GM12878 (cell line): Measurements from ENCODE around the gene CUEDC1.

Experiments
- EZH2 ChIP-seq: IDR thresholded peaks from 2 replicates; pipeline ENCODE4 v1.6.1; 2012; ENCODE audit warnings: low read depth, mild to moderate bottlenecking, control low read depth, inconsistent platforms, low read length, borderline replicate concordance; ENCODE audit not compliant: control insufficient read depth
- MTA2 ChIP-seq: fragments of 450-650 bp; IDR thresholded peaks from 2 replicates; pipeline ENCODE4 v1.6.1; 2016; ENCODE audit warnings: low read depth, mild to moderate bottlenecking, moderate library complexity
- POLR2AphosphoS2 ChIP-seq: IDR thresholded peaks from 2 replicates; pipeline ENCODE4 v1.6.1; 2011; ENCODE audit warnings: low read depth, mild to moderate bottlenecking, low read length, improper control_type of control experiment, moderate library complexity
- POU2F2 ChIP-seq: IDR thresholded peaks from 3 replicates; pipeline ENCODE4 v1.6.1; 2011; ENCODE audit warnings: low read depth, mild to moderate bottlenecking, low read length, borderline replicate concordance
- SIN3A ChIP-seq: IDR thresholded peaks from 2 replicates; pipeline ENCODE4 v1.6.1; 2012; ENCODE audit warnings: low read depth, low read length, improper control_type of control experiment
- SP1 ChIP-seq: IDR thresholded peaks from one replicate; pipeline ENCODE4 v1.6.1; 2011; ENCODE audit warnings: low read depth, low read length
- ZSCAN29 ChIP-seq: fragments of 450-650 bp; IDR thresholded peaks from 2 replicates; pipeline ENCODE4 v1.6.1; 2017; ENCODE audit warnings: mild to moderate bottlenecking, moderate library complexity
- TF ChIP-seq, protein P1 (sequence below), 3 experiments: IDR thresholded peaks in 2 of 3; conservative IDR thresholded peaks in 1 of 3; 2 replicates each; pipeline ENCODE4 v1.5.1; 2011; ENCODE audit warnings: low read depth in 3 of 3, low read length in 3 of 3, mild to moderate bottlenecking in 3 of 3, control low read depth in 2 of 3, moderate library complexity in 2 of 3, inconsistent platforms in 1 of 3, mixed read lengths in 1 of 3; ENCODE audit not compliant: control insufficient read depth in 2 of 3, insufficient read depth in 1 of 3; ENCODE audit errors: extremely low read depth in 1 of 3

DNA sequence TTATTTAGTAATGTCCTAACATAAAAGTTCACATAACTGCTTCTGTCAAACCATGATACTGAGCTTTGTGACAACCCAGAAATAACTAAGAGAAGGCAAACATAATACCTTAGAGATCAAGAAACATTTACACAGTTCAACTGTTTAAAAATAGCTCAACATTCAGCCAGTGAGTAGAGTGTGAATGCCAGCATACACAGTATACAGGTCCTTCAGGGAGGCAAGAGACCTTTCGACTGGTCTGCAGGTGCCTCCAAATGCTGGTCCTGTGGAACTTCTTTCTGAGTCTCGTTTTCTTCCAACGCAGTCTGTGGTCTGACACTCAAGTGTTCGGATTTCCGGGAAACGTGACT, 115.7 kb downstream of the CUEDC1 start:
- TF ChIP-seq POU2F2 (no peak), SP1 (no peak), EZH2 (no peak), POLR2AphosphoS2 (no peak), SIN3A (no peak), MTA2 (no peak), ZSCAN29 (no peak)
- TF ChIP-seq, protein P1, sequence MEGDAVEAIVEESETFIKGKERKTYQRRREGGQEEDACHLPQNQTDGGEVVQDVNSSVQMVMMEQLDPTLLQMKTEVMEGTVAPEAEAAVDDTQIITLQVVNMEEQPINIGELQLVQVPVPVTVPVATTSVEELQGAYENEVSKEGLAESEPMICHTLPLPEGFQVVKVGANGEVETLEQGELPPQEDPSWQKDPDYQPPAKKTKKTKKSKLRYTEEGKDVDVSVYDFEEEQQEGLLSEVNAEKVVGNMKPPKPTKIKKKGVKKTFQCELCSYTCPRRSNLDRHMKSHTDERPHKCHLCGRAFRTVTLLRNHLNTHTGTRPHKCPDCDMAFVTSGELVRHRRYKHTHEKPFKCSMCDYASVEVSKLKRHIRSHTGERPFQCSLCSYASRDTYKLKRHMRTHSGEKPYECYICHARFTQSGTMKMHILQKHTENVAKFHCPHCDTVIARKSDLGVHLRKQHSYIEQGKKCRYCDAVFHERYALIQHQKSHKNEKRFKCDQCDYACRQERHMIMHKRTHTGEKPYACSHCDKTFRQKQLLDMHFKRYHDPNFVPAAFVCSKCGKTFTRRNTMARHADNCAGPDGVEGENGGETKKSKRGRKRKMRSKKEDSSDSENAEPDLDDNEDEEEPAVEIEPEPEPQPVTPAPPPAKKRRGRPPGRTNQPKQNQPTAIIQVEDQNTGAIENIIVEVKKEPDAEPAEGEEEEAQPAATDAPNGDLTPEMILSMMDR (IDR thresholded peaks at IDR 0.05 in 2 of 3, conservative IDR thresholded peaks at IDR 0.05 in 1 of 3; ENCODE audit: control insufficient read depth in 2 of 3, extremely low read depth in 1 of 3, insufficient read depth in 1 of 3, low read depth in 3 of 3, low read length in 3 of 3) = no peak
